ENCODE data around the gene DDIT3. TPM values are rescaled to one million over a fixed set of nuclear protein-coding genes. Genes with fewer than 3 reads are reported as not detected.
A peak's percentile ranks its signal among the peaks of the same experiment; 100 is the strongest.

The DDIT3 gene
- total RNA-seq, 1 donor from 2014 or later: 34.8 TPM

DNA sequence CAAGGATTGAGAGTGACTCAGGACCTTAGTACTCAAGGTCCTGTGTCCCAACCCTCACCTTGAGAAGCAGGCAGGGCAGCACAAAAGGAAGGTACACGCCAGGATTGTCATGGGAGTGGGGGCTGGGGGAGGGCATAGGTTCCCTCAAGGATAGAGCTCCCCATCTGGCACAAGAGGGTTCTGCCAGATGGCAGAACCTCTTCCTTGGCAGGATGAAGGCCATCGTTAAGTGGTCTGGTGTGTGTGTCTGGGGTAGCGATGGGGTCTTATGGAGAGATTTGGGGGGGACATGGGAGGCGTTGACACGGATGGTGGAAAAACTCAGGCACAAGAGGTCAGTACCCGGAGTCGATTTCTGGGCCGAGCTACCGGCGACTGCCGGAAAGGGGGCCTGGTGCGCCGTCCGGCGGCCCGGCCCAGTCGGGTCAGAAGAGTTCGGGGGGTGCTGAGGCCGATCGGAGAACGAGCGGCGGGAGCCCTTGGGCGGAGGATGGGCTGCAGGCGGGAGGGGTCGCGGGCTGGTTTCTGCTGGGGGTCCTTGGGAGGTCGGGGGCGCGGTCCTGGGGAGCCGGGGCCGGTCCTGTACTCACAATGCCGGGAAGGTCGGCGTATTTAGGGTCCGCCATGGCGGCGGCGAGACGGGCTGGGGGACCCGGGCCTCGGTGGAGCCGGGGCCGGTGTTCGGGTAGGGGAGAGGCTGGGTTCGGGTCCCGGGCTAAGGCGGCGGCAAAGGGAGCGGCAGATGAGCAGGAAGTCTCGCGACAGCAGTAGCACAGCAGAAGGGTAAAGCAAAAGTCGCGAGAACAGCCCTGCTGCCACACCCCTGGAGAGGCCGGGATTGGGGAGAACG, 26.3 kb upstream of the DDIT3 start, which contains the start of gene DCTN2:
Gene DCTN2, minus strand, starts transcription at position 755 of the 850 bp plus-strand sequence. Its CDS starts 129 bp downstream, at position 626.
- peak; percentile 95 for ATAC-seq

DNA sequence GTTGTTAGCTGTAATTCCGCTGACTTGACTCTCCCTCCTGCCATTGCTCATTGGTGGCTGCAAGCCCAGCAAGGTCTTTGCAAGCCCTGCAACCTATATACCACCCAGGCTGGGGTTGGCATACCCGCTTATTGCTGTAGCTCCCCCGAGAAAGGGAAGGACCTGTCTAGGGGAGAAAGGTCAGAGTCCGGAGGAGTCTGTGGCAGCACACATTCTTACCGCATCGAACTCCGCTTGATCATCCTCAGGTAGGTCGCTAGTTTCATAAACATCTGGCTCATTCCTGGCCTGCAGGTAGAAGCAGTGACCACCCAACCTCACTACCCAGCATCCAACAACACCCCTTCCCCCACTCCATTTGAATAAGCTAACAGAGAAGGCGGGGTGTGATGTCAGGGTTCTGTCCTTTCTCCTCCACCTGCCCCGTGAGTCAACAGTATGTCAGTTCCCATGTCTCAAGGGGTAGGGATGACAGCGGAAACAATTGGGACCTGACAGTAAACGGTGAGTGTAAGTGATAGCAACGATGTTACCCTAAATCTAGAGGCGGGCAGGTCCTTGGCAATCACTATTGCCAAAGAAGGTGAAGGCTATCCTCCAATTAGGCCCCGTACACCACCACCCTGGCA, 25.6 kb upstream of the DDIT3 start:
- ATAC-seq: peak; percentile 53

DNA sequence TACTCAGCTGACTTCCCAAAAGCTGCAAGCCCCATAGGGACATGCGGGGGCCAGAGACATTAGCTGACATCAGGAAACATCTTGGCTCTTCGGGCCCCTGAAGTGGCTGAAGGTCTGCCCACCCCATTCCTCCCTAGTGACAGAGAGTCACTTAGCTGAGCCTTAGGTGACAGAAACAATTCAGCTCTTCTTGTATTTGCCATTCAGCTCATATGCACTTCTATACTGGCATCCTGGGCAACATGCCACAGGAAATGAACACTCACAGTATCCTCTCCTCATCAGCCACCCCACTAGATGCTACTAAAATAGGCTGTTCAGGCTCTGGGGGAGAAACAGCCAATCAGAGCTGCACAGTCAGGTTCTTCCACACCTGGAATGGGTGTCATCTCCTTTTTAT, 23.3 kb upstream of the DDIT3 start:
- ATAC-seq: no peak

DNA sequence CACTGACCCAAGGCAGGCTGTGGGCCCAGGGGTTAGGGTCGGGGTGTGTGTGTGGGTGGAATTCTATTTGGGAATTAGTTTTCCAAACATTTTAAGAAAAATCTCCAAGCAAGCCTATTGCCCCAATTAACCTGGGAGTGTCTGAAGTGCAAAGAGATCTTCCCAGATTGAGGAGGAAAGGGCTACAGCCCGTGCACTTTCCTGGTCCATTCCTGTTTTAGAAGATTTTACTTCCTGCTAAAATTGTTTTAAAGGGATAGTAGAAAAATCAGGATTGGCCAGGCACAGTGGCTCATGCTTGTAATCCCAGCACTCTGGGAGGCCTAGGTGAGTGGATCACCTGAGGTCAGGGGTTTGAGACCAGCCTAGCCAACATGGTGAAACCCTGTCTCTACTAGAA, 21.4 kb upstream of the DDIT3 start:
- ATAC-seq: no peak

DNA sequence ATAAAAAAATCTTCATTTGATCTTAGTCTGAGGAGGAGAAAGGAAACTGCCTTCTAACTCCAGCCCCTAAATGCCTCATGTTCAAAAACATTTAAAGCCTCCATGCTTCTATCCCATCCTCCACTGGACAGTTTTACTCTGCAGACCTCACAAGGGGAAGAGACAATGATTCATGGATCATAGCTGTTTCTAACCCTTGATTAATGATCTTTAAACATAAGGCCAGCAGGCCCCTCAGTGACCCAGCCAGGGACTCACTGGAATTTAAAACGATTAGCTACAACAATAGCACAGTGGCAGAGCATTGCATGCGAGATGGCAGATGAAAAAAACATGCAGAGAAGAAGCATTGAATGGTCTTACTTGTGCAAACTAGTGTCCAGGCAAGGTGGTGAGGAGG, 20.7 kb upstream of the DDIT3 start:
- ATAC-seq: no peak

DNA sequence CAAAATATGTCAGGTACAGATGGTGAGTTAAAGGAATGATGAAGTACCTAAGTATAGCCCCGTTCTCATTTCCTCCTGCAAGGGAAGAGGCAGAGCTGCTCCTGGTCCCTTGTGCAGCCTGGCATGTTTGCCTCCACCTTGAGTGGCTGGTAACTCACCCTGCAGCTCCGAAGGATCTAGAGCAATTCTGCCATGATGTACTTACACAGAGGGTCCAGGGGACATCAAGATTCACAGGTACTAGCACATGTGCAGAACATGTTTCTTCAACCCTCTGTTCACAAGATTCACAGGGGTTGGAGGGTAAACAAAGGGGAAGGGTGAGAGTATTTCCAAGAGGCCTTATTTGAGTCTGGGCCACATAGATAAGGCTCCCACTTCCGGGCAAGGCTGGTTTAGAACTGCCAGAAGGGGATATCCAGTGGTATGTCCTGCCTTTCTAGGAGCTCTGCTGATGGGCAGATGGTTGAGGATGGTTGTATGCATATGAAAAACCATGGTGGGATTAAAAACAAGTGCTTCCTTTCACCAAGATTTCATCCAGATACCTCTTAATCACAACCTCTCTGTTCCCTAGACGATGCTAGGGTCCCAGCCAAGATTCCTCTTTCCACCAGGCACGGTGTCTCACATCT, 18.9 kb upstream of the DDIT3 start:
- ATAC-seq: no peak

DNA sequence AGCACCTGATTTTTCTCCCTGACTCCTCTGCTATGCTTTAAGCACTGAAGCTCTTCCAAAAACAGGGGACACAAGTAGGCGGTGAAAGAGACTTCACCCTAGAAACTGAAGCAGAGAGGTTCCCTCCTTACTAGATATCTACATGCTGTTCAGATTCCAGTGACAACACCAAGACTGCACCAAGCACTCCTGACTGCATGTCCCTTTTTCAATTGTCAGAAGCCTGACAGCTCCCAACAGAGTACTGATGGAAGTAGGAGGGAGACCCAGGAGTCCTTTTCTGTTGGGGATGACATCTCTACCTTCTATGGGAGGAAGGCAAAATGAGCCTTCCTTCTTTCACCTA, 16.3 kb upstream of the DDIT3 start:
- no peak for ATAC-seq

DNA sequence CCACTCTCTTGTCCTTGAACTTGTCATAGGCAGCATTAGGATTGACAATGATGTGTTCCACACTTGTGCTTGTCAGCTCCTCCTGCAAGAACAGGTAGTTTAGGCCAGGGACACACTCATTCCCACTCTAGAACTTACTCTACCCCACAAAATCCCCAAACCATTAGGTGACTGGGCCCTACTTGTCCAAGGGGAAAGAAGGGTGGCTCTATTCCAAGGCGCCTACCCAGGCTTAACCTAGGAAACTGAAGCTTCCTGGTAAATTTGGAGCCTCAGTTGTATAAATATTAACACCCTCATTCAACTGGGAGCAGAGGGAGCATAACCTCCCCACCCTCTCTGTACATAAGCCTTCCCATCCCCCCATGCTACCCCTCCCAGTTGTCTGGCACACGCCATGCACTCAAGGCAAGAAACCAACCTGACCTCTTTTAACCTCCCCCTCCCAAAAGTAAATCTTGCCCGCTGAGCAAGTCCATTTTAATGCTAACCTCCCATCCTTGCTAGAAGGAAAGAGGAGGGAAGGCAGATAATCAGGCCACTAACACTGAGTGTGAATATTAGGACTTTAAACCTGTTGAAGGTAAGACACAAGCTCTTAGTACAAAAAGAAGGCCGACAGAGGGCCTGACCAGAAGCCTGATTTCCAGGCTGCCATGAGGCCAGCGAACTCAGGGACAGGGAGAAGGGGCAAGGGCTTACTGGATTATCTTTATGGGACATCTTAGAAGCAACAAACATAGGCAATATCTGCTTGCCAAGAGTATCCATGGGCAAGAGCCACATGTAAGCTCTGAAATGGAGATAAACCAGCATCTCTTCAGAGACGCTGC, 15.7 kb upstream of the DDIT3 start:
- no peak for ATAC-seq

DNA sequence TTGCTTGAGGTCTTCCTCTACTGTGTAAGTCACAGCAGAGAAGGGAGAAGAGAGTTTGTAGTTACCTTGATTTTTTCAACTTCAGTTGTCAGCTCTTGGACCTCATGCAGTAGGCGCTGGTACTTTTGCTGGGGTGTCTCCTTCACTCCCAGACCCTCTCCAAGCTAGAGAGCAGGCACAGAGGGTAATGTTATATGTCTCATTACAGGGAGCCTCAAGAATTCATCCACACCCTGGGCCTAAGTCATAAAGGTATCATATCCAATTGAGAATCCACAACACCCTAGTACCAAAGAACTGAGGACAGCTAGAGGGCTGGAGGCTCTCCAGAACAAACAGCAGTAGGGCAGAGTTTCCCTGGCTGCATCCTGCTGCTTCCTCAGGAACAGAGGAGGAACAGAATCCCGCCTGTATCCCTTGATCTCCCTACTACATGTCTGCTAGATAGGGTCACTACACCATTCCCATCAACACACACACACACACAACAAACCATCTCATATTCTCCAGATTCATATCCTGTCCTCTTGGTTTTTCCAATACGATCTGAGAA, 14.8 kb upstream of the DDIT3 start:
- ATAC-seq: no peak

DNA sequence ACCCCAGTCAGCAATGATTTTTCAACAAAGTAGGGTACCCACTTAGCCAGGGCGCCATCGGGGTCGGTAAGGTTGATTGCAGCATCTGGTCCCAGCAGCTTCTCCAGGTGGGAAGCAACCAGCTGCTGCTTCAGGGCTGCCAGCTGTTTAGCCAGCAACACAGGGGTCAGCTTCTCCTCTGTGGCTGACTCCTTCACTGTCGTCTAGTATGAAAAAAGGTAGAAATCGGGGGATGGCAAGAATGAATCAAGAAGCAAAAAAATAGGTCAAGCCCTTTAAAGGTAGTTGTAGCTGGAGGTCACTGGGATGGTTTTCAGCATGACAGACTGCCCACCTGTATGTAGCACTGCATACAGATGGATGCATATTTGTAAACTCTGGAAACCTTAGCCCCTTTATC, 13.9 kb upstream of the DDIT3 start:
- no peak for ATAC-seq

DNA sequence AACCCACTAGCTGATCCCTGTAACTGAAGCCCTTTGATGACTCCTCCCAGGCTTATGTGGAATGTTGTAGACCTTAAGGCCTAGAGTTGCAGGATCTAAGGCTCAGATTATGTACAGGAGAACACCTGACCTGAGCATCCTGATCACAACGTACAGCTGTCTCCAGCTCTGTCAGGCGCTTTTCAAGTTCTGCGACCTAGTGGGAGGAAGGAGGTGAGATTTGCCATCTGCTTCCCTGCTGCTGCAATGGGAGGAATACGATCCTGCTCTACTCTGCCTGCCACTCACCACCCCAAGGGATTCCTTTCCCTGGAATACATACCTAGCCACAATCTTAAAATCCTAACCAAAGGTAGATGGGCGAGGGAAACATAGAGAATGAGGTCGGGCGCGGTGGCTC, 12.8 kb upstream of the DDIT3 start:
- no peak for ATAC-seq

DNA sequence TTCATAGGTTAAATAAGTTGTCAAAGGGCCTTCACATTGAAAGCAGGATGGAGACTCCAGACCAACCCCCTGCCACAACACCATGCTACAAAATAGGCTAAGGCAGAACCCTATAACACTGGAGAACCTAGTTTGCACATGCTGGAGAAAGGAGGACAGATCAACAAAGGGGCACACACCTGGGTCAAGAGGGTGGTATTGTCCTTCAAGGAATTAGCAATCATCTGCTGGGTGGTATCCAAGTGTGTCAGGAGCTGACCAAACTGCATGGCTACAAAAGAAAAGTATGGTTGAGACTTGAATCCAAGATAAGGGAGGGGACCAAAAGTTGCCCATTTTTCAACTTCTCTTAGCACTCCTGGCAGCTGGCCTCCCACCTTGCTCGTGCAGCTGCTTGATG, 11.5 kb upstream of the DDIT3 start:
- ATAC-seq: no peak

DNA sequence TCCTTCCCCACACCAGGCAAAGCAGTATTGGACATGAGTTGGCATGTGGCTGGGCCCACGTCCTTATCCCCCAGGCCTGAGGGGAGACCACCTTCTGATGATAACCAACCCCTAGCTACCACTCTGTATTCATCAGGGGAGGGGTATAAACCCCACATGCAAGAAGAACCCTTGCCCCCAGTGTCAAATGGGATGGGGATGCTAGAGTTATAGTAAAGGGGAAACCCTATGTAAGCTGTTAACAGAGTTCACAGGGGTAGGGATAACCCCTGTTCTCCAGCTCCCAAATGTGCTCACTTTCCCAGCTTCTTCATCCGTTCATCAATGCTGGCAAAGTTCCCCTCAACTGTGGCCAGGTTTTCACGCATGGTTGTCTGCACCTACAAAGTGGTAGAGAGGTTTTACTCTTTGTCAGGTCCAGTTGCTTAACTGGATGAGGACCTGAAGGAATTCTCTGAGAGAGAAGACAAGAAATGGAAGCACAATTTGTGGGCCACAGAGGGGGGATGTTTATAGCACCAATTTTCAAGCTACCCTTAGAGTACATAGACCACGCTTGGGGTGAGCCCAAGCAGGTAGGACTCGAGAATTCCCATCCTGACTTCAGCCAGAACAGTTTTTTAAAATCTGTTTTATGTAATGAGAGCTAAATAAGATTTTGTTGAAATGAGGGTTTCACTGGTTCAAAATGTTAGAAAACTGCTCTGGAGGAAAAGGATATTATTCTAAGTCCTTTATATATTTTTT, 10.3 kb upstream of the DDIT3 start:
- ATAC-seq: no peak

DNA sequence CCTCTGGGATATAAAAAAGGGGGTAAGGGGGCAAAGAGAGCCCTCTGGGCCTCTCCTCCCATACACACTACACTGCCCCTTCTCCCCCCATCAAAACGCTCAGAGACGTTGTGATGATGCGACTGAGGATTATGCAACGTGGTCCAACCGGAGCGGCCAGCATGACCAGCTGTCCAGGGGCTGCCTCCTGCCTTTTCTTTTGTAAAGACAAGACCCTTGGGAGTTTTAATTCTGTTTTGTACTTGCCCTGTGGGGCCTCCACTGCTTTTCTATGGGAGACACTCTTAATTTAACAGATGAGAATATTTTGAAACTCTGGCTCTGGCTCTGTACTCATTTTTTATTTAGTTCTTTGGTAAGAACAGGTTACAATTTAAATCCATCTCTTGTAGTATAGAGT, 9.5 kb upstream of the DDIT3 start:
- ATAC-seq: no peak

DNA sequence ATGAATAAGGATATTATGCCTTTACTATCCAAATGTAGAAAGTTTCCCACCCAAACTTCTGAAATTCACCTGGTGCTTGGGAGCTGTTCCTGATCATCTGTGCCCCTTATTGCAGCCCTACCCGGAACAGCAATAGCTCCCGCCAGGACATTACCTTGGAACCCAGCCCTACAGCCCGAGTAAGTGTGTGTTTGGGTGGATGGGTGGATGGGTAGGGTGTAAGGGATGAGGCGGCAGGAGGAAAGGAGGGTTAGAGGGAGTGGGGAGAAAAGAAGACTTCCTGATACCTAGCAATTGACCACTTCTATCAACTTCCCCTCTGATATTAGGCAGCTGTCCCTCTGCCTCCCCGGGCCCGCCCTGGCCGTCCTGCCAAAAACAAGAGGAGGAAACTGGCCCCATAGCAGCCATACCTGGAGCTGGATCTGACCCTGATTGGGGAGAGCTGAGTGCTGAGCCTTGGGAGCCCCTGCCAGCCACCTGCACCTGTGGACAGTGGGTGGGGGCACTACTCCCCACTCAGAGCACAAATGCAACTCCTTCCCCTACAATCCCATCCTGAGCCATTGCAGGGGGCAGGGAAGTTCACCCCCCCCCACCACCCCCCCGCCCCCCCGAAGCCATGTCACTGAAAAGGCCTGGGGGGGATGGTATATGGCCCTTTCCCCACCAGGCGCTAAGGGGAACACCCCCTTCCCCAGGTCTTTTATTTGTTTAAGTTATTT, 8.7 kb upstream of the DDIT3 start:
- no peak for ATAC-seq

DNA sequence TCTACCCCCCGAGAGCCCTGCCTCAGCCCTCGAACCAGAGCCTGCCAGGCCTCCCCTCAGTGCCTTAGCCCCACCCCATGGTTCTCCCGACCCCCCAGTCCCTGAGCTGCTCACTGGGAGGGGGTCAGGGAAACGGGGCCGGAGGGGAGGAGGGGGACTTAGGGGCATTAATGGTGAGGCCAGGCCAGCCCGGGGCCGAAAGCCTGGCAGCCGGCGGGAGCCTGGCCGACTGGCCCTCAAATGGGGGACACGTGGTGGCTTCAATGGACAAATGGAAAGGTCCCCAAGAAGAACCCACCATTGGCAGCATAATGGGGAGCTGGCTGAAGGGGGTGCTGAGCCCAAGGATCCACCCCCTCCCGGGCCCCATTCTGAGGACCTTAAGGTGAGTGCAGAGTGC, 7.9 kb upstream of the DDIT3 start:
- no peak for ATAC-seq

DNA sequence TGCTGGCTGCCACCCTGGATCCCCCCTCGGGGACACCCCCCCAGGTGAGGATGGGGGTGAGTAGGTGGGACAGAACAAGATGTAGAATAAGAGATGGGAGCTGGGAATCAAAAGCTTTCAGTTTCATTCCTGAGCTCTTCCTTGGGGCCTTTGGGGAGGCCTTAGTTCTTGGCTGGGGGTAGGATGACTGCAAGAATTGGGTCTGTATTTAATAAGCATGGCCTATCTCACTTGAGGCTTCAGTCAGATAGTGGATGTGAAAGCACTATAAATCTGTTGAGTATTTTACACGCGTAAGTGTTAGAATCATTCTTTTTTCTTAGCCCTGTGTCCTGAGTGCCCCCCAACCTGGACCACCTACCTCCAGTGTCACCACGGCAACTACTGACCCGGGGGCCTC, 6.9 kb upstream of the DDIT3 start:
- no peak for ATAC-seq

DNA sequence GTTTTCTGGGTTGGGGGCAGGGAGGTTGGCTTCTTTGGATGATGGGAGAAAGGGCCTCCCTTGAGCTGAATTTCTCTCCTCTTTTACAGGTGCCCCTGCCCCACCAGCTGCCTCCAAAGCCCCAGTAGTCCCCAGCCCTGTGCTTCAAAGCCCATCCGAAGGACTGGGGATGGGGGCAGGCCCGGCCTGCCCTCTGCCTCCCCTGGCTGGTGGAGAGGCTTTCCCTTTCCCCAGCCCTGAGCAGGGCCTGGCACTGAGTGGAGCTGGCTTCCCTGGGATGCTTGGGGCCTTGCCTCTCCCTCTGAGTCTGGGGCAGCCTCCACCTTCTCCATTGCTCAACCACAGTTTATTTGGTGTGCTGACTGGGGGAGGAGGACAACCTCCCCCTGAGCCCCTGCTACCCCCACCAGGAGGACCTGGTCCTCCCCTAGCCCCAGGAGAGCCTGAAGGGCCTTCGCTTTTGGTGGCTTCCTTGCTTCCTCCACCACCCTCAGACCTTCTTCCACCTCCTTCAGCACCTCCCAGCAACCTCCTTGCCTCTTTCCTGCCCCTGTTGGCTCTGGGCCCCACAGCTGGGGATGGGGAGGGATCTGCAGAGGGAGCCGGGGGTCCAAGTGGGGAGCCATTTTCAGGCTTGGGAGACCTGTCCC, 6.3 kb upstream of the DDIT3 start:
- no peak for ATAC-seq

DNA sequence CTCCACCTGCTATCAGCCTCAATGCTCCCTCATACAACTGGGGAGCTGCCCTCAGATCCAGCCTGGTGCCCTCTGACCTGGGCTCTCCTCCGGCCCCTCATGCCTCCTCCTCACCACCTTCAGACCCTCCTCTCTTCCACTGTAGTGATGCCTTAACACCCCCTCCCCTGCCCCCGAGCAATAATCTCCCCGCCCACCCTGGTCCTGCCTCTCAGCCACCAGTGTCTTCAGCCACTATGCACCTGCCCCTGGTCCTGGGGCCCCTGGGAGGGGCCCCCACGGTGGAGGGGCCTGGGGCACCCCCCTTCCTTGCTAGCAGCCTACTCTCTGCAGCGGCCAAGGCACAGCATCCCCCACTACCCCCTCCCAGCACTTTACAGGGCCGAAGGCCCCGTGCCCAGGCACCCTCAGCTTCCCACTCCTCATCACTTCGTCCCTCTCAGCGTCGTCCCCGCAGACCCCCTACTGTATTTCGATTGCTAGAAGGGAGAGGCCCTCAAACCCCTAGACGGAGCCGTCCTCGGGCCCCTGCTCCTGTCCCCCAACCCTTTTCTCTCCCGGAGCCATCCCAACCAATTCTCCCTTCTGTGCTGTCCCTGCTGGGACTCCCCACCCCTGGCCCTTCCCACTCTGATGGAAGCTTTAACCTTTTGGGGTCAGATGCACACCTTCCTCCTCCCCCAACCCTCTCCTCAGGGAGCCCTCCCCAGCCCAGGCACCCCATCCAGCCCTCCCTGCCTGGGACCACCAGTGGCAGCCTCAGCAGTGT, 5.5 kb upstream of the DDIT3 start:
- ATAC-seq: no peak

Data from esophagus mucosa (tissue), 1 donor.